Effector memory CD8-positive, alpha-beta T cell (primary cell): ENCODE results near the gene DIP2C.
"Not testable (repeated sequence)": the region's sequence is repeated elsewhere in the genome, so short reads cannot be mapped to it uniquely, and the experiment has no call there.

Source experiments
- ATAC-seq: fragments of 150-1000 bp; cut with Tn5 transposase; replicated peaks from 2 replicates; pipeline ENCODE4 v1.10.0; 2021; ENCODE audit warnings: mild to moderate bottlenecking, moderate library complexity
- DNase-seq, 3 experiments: peaks; one replicate each; pipeline ENCODE4 v3.0.0; 2021
- H3K27ac Mint-ChIP-seq, 2 donors: one replicate each; pipeline ENCODE4 v1.8.0; 2022; ENCODE audit warnings: mild to moderate bottlenecking in 2 of 2, mixed read lengths in 2 of 2, moderate library complexity in 2 of 2
- H3K27me3 Mint-ChIP-seq, 2 donors: one replicate each; pipeline ENCODE4 v1.8.0; 2022; ENCODE audit warnings: mixed read lengths in 2 of 2
- H3K36me3 Mint-ChIP-seq: one replicate; pipeline ENCODE4 v1.8.0; 2022; ENCODE audit warnings: mild to moderate bottlenecking, moderate library complexity, mixed read lengths; ENCODE audit not compliant: insufficient read depth
- H3K4me1 Mint-ChIP-seq, 2 donors: one replicate each; pipeline ENCODE4 v1.8.0; 2022; ENCODE audit warnings: low read depth in 2 of 2, mixed read lengths in 2 of 2
- H3K4me3 Mint-ChIP-seq, 2 donors: one replicate each; pipeline ENCODE4 v1.8.0; 2022; ENCODE audit warnings: mild to moderate bottlenecking in 2 of 2, mixed read lengths in 2 of 2, moderate library complexity in 2 of 2
- H3K9me3 Mint-ChIP-seq, 2 donors: one replicate each; pipeline ENCODE4 v1.8.0; 2022; ENCODE audit warnings: mixed read lengths in 2 of 2

DIP2C gene

DNA sequence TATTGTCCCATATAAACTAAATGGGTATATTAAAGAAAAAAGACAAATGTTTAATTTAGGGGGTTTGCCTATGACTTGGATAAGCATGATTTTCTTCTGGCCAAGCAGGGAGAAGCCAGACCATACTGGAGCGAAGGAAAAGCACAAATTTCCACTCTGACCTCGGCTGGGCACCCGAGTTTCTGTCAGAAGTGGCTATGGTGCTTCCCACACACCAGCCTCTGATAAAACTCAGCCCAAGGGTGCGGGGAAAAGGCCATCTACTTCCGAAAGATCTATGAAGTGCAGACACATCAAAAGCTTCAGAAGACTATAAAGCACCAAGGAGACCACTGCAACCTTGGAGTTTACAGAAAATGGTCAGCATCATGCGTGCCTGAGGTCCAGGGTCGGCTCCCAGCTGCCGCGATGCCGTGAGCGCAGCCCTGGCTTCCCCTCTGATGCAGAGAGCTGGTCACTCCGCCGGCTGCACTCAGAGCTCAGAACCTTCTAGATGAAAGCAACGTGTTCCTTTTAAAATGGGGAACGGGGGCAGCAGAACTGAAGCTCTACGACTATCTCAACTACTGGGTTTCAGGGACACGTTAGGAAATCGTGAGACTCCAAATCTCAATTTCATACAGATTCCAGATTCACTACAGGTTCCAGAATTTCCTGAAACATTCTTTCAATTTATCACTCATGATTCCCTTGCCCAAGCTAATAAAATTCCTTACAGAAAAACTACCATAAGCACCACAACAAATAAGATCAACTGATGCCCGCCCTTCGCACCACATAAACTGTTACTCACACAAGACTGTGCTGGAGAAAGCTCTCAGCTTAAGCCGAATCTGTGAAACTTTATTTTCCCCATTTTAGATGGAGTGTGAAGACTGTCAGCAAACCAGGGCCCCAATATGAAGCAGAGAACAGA is 84.5 kb downstream of the DIP2C start:
- Mint-ChIP-seq H3K9me3 (no peaks in the 10 kb centered on the region), H3K27ac (no peak overlapping the region), H3K4me3 (no peak overlapping the region), H3K27me3 (peaks cover 9 to 44% of the 10 kb centered on the region in 2 donors), H3K36me3 (no peaks in the 10 kb centered on the region), H3K4me1 (no peaks in the 10 kb centered on the region)
- ATAC-seq (no peak), DNase-seq (no peak)

DNA sequence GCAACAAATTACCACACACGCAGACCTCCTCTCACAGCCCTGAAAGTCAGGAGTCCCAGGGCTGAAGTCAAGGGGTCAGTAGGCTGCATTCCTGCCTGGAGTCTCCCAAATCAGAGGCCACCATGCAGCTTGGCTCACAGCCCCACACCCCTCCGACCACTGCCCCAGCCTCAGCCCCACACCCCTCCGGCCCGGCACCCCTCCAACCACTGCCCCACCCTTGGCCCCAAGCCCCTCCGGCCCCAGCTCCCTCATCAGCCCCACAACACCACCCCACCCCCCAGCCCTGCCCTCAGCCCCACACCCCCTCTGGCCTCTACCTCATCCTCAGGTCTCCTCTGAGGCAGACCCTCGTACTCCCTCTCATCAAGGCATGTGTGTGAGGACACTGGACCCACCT is 85.7 kb downstream of the DIP2C start:
- Mint-ChIP-seq H3K9me3 (no peaks in the 10 kb centered on the region), H3K27me3 (peaks cover 16 to 57% of the 10 kb centered on the region in 2 donors), H3K4me3 (no peak overlapping the region), H3K27ac (no peak overlapping the region), H3K36me3 (no peaks in the 10 kb centered on the region), H3K4me1 (no peaks in the 10 kb centered on the region)
- no peak for ATAC-seq
- no peak for DNase-seq

DNA sequence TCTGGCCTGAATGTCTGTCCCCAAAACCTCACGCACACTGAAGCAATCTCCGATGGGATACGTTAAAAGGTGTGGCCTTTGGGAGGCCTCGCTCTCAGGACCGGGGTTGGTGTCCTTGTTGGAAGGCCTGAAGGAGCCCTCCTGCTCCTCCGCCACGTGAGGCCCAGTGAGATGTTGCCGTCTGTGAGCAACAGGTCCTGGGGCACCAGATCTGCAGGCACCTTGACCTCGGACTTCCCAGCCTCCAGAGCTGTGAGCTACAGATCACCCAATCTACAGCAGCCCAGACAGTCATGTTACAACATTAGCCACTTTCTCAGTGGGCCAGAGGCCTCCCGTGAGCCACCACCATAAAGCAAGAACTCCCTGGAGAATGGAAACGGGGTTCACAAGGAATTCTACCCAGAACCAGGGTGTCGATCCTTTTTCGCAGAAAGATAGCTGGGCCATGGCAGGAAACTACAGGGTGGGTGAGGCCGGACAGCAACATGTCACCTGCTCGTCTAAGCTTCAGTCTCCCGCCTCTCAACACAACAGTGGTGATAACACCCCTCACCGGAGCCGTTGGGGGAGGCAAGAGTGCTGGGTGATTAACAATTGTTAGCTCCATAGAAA is 87.0 kb downstream of the DIP2C start:
- no peak overlapping the region for H3K4me3 Mint-ChIP-seq
- H3K4me1 Mint-ChIP-seq, result no peaks in the 10 kb centered on the region
- H3K9me3 Mint-ChIP-seq, result no peaks in the 10 kb centered on the region
- no peaks in the 10 kb centered on the region for H3K36me3 Mint-ChIP-seq
- no peak overlapping the region for H3K27ac Mint-ChIP-seq
- no peak for ATAC-seq
- peaks cover 16 to 69% of the 10 kb centered on the region in 2 donors for H3K27me3 Mint-ChIP-seq
- DNase-seq, result no peak

DNA sequence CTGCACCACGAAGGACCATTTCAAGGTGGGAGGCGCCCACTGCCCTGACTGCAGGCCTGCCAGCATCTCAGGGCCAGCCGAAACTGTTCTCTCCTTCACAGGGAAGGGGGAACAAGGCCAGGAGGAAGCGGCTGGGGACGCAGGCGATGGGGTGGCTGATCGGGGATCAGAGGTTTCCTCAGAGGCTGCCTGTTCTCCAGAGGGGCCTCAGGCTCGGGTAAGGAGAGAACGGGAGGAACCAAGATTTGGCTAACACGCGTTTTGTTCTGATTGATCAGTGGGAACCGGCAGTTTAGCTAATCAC is 87.9 kb downstream of the DIP2C start:
- Mint-ChIP-seq H3K27me3 (peaks cover 16 to 75% of the 10 kb centered on the region in 2 donors), H3K27ac (no peak overlapping the region)

DNA sequence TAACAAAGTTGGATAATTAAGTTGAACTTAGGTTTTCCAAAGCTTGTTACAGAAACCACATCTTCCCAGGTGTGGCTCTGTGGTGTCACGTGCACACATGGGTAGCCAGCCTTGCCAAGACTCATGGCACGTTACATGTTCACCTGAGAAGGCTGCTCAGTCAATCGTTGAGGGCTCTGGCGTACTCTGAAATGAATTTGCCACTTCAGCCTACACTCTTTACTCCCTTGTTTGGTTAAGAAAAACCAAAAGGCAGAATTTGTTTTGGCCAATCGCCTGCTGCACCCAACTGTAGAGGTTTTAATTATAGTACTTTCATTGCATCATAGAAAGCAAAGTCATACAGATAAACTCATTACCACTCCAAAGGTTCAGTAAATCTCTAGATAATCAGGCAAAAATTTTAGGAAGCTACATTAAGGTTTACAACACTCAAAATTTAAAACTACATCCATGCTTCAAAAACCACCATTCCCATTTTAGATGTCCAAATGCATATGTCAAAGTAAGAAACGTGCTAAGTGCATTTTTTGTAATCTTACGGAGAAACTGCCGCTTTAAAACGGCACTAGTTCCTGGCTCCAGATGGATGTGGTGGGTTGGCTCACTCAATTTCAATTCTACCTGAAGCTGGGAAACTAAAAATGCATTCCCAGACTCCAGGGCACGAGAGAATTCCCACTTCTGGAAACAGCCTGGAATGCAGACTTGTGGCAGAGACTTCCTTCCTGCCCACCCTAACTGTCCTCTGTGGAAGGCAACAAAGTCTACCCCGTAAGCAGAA is 88.4 kb downstream of the DIP2C start:
- ATAC-seq (no peak), DNase-seq (no peak)
- H3K9me3 Mint-ChIP-seq, result no peaks in the 10 kb centered on the region
- no peaks in the 10 kb centered on the region for H3K36me3 Mint-ChIP-seq
- H3K4me1 Mint-ChIP-seq, result no peaks in the 10 kb centered on the region
- peaks cover 16 to 75% of the 10 kb centered on the region in 2 donors for H3K27me3 Mint-ChIP-seq
- no peak overlapping the region for H3K27ac Mint-ChIP-seq
- no peak overlapping the region for H3K4me3 Mint-ChIP-seq

More for the DNA sequence above, 87.9 kb downstream of the DIP2C start:
- ATAC-seq (no peak), DNase-seq (no peak)
- Mint-ChIP-seq H3K4me1 (no peaks in the 10 kb centered on the region), H3K9me3 (no peaks in the 10 kb centered on the region), H3K36me3 (no peaks in the 10 kb centered on the region), H3K4me3 (no peak overlapping the region)

DNA sequence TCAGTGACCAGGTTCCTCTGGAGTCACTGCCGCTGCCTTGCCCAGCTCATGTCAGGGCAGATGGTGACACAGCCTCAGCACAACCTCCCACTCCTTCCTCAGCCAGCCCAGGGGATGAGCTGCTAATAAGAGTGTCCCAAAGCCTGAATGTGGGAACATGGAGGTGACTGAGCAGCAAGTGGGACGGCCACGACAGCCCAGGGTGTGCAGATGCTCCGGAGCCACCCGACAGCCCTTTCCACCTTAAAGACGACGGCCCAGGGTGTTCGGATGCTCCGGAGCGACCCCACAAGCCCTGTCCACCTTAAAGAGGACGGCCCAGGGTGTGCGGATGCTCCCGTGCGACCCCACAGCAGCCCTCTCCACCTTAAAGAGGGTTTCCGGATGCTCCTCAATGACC is 89.2 kb downstream of the DIP2C start:
- no peaks in the 10 kb centered on the region for H3K36me3 Mint-ChIP-seq
- no peak overlapping the region for H3K27ac Mint-ChIP-seq

DNA sequence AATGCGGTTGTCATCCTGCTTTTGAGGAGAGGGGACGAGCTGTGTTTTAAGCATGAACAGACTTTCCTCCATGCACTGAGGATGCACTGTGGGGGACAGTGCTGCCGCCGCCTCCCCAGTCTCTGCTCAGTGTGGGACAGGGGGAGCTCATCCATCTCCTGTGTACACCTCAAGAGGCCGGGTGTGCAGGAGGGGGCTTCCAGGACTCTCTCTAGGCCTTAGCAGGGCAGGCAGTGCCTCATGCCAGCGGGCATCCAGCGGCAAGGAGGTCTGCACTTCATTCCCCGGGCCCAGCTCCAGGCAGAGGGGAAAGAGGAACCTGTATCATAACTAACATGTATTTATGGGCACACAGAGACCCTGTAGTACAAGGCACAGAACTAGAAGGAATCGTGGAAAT is 89.7 kb downstream of the DIP2C start:
- H3K4me3 Mint-ChIP-seq, result no peak overlapping the region
- no peaks in the 10 kb centered on the region for H3K4me1 Mint-ChIP-seq
- no peaks in the 10 kb centered on the region for H3K9me3 Mint-ChIP-seq
- DNase-seq, result no peak
- no peaks in the 10 kb centered on the region for H3K36me3 Mint-ChIP-seq
- no peak overlapping the region for H3K27ac Mint-ChIP-seq
- ATAC-seq, result no peak
- peaks cover 16 to 63% of the 10 kb centered on the region in 2 donors for H3K27me3 Mint-ChIP-seq

More for the DNA sequence above, 89.2 kb downstream of the DIP2C start:
- DNase-seq, result no peak
- Mint-ChIP-seq H3K4me3 (no peak overlapping the region), H3K27me3 (peaks cover 16 to 67% of the 10 kb centered on the region in 2 donors), H3K9me3 (no peaks in the 10 kb centered on the region), H3K4me1 (no peaks in the 10 kb centered on the region)
- ATAC-seq, result no peak

DNA sequence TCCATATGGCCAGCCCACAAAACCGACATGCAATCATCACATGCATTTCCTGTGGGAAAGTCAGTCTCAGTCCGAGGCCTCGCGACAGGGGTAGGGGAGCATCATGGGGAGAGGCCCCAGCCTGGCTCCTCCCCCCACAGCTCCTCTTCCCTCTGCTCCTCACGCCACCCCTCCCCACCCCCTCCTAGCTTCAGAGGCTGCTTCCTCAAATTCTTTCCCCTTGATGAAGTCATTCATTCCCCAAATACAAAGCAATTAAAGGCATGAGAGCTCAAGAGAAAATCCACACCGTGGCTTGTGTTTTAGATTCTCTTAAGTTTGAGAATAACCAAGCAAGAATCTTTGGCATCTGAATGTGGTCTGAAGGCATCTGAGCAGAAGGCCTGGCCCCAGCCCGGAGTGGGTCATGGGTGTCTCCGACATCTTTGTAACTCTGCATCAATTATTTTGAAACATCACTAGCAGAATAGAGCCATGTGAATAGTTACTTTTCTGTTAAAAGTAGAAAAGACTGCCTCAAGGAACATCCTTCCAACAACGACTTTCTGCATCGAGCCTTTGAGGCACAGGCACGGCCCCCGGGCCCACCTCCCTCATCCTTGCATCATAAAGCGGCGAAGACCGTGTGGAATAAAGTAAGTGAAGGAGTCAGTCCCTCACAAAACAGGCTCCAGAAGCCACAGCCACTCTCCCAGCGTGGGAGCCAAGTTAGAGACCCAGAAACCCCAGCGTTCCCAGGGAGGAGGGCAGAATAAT is 90.9 kb downstream of the DIP2C start:
- no peak overlapping the region for H3K4me3 Mint-ChIP-seq
- no peak for DNase-seq
- peaks cover 8 to 64% of the 10 kb centered on the region in 2 donors for H3K27me3 Mint-ChIP-seq
- H3K27ac Mint-ChIP-seq, result no peak overlapping the region
- H3K9me3 Mint-ChIP-seq, result no peaks in the 10 kb centered on the region
- H3K4me1 Mint-ChIP-seq, result no peaks in the 10 kb centered on the region
- H3K36me3 Mint-ChIP-seq, result no peaks in the 10 kb centered on the region
- no peak for ATAC-seq

DNA sequence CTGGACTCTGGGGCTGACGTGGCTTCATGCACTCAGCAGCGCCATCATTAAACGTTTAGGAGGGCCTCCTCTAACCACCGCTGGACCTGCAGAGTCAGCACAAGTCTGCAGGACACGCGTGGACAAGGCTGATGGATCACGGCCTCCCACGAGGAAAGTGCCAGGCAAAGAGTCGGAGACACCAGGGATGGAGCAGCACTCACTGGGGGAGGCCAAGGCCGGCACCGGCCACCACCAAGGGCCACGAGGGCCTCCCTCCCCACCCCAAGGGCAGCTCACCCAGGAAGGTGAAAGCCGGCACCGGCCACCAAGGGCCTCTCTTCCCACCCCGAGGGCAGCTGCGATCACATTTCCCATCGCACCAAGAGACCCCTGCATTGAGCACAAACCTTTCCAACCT is 91.5 kb downstream of the DIP2C start:
- DNase-seq (no peak), ATAC-seq (no peak)
- Mint-ChIP-seq H3K27ac (no peak overlapping the region), H3K4me1 (no peaks in the 10 kb centered on the region), H3K4me3 (no peak overlapping the region), H3K27me3 (peaks cover 6 to 69% of the 10 kb centered on the region in 2 donors), H3K36me3 (no peaks in the 10 kb centered on the region), H3K9me3 (no peaks in the 10 kb centered on the region)

DNA sequence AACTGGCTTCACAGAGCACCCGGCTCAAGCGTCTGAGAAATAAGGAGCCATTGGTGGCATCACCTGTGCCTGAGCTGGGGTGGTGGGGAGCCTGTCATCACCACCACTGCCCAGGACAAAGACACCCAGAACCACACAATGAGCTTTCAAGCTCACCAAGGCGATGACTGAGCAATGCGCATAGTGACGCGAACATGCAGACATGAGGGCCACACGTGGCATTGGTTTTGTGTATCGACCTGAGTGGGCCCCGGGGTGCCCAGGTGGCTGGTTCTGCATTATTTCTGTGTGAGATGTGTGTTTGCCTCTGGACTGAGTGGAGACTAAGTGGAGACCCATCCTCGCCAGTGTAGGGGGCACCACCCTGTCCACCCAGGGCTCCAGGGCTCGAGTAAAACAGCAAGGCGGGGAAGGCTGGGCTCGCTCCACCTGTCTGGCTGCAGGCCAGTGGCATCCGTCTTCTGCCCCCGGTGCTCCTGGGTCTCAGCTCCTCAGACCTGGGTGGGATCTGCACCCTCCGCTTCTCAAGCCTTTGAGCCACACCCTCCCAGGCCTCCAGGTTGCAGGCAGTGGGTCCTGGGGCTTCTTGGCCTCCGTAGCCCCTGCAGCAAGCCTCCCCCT is 92.6 kb downstream of the DIP2C start:
- H3K36me3 Mint-ChIP-seq, result no peaks in the 10 kb centered on the region
- H3K27ac Mint-ChIP-seq, result no peak overlapping the region
- H3K27me3 Mint-ChIP-seq, result peaks cover 10 to 65% of the 10 kb centered on the region in 2 donors
- H3K4me3 Mint-ChIP-seq, result no peak overlapping the region
- H3K9me3 Mint-ChIP-seq, result no peaks in the 10 kb centered on the region
- no peaks in the 10 kb centered on the region for H3K4me1 Mint-ChIP-seq
- DNase-seq (no peak), ATAC-seq (no peak)

DNA sequence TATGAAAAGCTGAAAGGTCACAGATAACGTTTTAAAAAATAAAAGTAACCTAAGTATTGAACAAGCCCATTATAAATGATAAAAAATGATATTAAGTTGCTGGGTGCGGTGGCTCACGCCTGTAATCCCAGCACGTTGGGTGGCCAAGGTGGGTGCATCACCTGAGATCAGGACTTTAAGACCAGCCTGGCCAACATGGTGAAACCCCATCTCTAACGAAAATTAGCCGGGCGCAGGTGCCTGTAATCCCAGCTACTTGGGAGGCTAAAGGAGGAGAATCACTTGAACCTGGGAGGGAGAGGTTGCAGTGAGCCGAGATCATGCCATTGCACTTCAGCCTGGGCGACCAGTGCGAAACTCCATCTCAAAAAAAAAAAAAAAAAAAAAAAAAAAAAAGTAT is 93.3 kb downstream of the DIP2C start:
- not testable (repeated sequence) for DNase-seq, H3K36me3 Mint-ChIP-seq, H3K27ac Mint-ChIP-seq

DNA sequence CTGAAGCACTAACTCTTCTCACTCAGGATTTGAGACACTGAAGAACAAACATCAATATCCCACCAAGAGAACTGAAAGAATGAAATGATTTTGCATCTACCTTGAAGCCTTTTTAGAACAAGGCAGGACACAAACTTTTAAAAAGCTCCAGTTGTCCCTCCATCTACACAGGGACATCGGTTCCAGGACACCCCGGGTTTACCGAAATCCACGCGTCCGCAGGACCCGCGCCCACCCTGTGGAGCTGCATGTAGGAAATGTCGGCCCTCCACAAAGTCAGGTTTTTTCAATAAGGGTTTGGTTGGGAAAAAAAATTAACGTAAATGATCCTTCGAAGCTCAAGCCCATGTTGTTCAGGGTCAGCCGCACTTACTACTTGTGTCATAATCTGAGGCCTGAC is 94.0 kb downstream of the DIP2C start:
- Mint-ChIP-seq H3K36me3 (no peaks in the 10 kb centered on the region), H3K27ac (no peak overlapping the region), H3K9me3 (no peaks in the 10 kb centered on the region), H3K4me3 (no peak overlapping the region), H3K4me1 (no peaks in the 10 kb centered on the region), H3K27me3 (peaks cover 19 to 72% of the 10 kb centered on the region in 2 donors)
- ATAC-seq (no peak), DNase-seq (no peak)

More for the DNA sequence above, 93.3 kb downstream of the DIP2C start:
- ATAC-seq, H3K9me3 Mint-ChIP-seq, H3K4me1 Mint-ChIP-seq, H3K4me3 Mint-ChIP-seq: not testable (repeated sequence)
- H3K27me3 Mint-ChIP-seq, result peaks cover 18 to 65% of the 10 kb centered on the region in 2 donors
